GM21528 (cell line): ENCODE measurements around the gene MYL7.

Source experiments
- ATAC-seq: cut with Tn5 transposase; IDR thresholded peaks from one replicate; pipeline ENCODE4 v1.9.1; 2021; ENCODE audit warnings: mild to moderate bottlenecking, moderate library complexity; ENCODE audit not compliant: unreplicated experiment, low FRiP score

MYL7 gene

GRCh38 chr7:44113764-44114354, 27.3 kb downstream of the MYL7 start:
- ATAC-seq: no peak

GRCh38 chr7:44112997-44113763, 28.0 kb downstream of the MYL7 start:
- no peak for ATAC-seq

GRCh38 chr7:44112231-44112996, 28.7 kb downstream of the MYL7 start:
- no peak for ATAC-seq

- ATAC-seq: no peak
Observed at GRCh38 chr7:44111761-44112160, 29.4 kb downstream of the MYL7 start.

GRCh38 chr7:44110719-44111635, 30.2 kb downstream of the MYL7 start:
- no peak for ATAC-seq

GRCh38 chr7:44109991-44110390, 31.1 kb downstream of the MYL7 start:
- ATAC-seq: no peak

GRCh38 chr7:44108768-44109750, 32.1 kb downstream of the MYL7 start:
- ATAC-seq: no peak

GRCh38 chr7:44107961-44108767, 33.0 kb downstream of the MYL7 start:
- no peak for ATAC-seq

- ATAC-seq: no peak
Observed at GRCh38 chr7:44107116-44107960, 33.8 kb downstream of the MYL7 start.

- no peak for ATAC-seq
Observed at GRCh38 chr7:44106311-44107065, 34.6 kb downstream of the MYL7 start.

- ATAC-seq: no peak
Observed at GRCh38 chr7:44105832-44106231, 35.3 kb downstream of the MYL7 start.

- no peak for ATAC-seq
Observed at GRCh38 chr7:44104860-44105771, 36.0 kb downstream of the MYL7 start.

- no peak for ATAC-seq
Observed at GRCh38 chr7:44103923-44104859, 36.9 kb downstream of the MYL7 start, which contains the start of gene AEBP1. TSS of gene AEBP1 (plus strand) at chr7:44104345. CDS start at chr7:44104666, 321 bp downstream.

- ATAC-seq: no peak
Observed at GRCh38 chr7:44103566-44103922, 37.6 kb downstream of the MYL7 start.
